ENCODE results near the gene CCDC106.
A peak's percentile ranks its signal among the peaks of the same experiment; 100 is the strongest.

The CCDC106 gene

GRCh38 chr19:55613930-55614710 is 33.9 kb upstream of the CCDC106 start:
- DNase-seq (ENCODE audit: low read depth), result no peak

DNA sequence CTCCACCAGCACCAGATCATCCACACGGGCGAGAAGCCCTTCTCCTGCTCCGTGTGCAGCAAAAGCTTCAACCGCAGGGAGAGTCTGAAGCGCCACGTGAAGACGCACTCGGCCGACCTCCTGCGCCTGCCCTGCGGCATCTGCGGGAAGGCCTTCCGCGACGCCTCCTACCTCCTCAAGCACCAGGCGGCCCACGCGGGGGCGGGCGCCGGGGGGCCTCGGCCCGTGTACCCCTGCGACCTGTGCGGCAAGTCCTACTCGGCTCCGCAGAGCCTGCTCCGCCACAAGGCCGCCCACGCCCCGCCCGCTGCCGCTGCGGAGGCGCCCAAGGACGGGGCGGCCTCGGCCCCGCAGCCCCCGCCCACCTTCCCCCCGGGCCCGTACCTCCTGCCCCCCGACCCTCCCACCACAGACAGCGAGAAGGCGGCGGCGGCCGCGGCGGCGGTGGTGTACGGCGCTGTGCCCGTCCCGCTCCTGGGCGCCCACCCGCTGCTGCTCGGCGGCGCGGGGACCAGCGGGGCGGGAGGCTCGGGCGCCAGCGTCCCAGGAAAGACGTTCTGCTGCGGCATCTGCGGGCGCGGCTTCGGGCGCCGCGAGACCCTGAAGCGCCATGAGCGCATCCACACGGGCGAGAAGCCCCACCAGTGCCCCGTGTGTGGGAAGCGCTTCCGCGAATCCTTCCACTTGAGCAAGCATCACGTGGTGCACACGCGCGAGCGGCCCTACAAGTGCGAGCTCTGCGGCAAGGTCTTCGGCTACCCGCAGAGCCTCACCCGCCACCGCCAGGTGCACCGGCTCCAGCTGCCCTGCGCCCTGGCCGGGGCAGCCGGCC is 33.1 kb upstream of the CCDC106 start:
- DNase-seq (ENCODE audit: low read depth), result no peak

DNA sequence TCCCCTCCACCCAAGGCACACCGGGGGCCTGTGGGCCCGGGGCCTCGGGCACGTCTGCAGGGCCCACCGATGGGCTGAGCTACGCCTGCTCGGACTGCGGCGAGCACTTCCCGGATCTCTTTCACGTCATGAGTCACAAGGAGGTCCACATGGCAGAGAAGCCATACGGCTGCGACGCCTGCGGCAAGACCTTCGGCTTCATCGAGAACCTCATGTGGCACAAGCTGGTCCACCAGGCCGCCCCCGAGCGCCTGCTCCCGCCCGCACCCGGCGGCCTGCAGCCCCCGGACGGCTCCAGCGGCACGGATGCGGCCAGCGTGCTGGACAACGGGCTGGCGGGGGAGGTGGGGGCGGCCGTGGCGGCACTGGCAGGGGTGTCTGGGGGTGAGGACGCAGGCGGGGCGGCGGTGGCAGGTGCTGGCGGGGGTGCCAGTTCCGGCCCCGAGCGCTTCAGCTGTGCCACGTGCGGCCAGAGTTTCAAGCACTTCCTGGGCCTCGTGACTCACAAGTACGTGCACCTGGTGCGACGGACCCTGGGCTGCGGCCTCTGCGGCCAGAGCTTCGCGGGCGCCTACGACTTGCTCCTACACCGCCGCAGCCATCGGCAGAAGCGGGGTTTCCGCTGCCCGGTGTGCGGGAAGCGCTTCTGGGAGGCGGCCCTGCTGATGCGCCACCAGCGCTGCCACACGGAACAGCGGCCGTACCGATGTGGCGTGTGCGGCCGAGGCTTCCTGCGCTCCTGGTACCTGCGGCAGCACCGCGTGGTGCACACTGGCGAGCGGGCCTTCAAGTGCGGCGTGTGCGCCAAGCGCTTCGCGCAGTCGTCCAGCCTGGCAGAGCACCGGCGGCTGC is 32.2 kb upstream of the CCDC106 start:
- no peak for DNase-seq (ENCODE audit: low read depth)

- DNase-seq (ENCODE audit: low read depth), result no peak
Measured at GRCh38 chr19:55616395-55616875, 31.6 kb upstream of the CCDC106 start.

DNA sequence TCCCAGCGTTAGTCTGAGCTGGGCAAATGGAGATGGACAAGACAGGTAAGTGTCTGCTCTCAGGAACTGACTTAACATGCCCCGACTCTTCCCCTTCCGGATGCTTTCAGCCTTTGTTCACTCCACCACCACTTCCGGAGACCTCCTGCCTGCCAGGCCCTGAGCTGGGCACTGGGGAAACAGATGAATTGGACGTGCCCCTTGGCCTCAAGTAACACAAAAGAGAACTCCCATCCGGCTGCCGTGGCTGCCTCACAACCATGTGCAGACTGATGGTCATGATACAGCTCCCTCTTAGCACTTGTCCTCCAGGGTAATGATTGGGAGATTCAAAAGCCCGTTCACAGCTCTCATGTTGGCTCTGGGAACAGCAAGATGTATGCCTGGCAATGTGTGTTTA is 30.6 kb upstream of the CCDC106 start:
- no peak for DNase-seq (ENCODE audit: low read depth)

DNA sequence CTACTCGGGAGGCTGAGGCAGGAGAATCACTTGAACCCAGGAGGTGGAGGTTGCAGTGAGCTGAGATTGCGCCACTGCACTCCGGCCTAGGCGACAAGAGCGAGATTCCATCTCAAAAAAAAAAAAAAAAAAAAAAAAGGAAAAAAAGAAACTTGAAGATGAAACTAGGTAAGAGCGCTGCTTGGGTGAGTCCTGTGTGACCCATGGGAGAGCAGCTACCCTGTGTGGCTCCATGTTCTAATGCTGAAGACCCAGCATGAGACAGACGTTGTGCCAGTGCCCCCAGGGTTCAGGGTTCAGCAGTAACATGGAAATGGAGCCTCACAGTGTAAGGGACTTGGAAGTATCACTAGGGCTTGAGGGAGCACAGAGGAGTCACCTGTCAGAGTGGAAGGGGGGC is 29.6 kb upstream of the CCDC106 start:
- DNase-seq (ENCODE audit: low read depth), result no peak

GRCh38 chr19:55619286-55619685 is 28.7 kb upstream of the CCDC106 start:
- no peak for DNase-seq (ENCODE audit: low read depth)

DNA sequence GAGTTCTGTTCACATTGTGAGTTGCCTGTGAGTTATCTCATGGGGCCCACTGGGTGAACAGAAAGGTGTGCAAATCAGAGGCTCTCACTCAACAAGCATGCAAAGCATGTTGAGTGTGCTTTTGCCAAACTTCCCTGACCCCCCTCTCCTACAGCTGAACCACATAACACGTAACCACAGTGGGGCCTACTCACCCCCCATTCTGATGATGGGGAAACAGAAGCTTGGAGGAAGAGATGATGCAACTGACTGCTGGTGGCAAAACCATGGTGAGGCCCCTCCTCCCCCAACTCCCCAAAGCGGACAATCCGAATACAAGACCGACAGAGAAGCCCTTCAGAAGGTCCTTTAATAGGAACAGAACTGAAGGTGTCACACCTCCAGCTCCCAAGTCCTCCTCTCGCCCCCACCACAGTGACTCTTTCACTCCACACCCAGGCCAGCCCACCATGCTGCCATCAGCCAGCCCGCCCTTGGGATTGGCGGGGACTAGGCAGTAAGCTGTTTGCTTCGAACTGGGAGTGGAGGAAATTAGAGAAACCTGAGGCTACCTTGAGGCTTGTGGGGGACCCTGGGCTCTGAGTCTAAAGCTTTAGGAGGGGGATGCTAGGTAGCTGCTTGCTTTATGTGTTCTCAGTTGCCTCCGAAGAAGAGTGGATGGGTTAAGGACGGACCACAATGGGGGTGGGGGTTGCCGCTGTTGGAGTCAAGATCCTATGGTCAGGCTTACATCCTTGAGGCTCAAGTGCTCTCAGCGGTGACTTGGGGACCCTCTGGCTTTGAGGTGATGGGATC is 27.4 kb upstream of the CCDC106 start:
- no peak for DNase-seq (ENCODE audit: low read depth)

DNA sequence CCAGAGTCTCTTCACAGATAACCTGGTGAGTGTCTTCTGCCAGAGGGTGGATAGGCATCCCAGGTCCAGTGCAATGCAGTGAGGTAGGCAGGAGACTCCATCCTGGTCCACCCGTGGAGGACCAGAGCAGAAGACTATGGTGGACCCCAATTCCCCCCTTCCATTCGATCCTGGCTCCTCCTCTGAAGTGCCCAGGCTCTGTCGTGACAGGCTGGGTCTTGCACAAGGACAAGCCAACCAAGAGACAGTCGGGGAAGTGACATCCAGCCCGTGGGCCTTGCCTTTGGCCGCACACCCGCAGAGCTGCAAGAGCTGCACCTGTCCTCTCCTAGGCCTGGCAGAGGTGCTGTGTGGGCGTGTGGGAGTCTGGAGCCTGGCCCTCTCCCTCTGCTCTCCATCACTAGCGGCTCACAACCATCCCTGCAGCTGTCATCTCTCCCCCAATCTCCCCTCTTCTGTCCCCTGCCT is 26.8 kb upstream of the CCDC106 start:
- DNase-seq (ENCODE audit: low read depth), result no peak

DNA sequence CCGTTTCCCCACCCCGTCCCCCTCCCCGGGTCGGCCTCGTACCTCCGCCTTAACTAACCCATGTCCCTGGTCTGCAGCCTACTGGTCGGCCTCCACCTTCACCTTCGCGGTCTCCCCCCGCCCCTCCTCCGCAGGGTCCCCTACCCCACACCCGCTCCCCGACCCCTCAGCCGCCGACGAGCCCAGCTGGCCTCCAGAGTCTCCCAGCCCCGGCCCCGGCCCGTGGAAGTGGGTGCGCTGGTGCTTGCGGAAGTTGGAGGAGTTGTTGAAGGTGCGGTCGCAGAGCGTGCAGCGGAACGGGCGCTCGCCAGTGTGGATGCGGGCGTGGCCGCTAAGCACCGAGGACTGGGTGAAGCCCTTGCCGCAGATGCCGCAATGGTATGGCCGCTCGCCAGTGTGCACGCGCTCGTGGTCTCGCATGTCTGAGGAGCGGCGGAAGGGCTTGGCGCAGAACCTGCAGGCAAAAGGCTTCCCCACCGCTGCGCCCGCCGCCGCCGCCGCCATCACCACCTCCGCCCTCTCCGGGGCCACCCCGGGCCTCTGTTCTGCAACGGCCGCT is 26.3 kb upstream of the CCDC106 start:
- no peak for DNase-seq (ENCODE audit: low read depth)

DNA sequence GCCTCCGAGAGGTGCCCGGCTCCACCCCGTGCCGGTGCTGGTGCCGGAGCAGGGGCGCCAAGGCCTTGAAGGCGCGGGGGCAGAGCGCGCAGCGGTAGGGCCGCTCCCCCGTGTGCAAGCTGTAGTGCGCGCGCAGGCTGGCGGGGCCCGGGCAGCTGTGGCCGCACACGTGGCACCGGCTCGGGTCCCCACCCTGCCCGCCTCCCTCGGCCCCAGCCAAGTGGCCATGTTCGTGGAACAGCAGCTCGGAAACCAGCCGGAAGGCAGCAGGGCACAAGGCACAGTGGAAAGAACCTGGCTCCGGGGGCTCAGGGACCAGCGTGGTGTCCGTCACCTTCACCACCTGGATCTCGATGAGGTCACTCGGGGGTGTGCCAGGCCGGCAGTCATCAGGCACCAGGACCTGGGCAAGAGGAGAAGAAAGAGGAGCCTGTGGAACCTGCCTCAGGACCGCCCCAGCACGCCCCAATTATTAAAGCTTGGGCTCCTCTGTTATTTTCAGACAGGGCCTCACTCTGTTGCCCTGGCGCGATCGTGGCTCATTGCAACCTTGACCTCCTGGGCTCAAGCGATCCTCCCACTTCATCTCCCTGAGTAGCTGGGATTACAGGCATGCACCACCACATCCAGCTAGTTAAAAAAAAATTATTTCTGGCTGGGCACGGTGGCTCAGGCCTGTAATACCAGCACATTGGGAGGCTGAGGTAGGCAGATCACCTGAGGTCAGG is 25.6 kb upstream of the CCDC106 start:
- DNase-seq (ENCODE audit: low read depth), result no peak

GRCh38 chr19:55623130-55623529 is 24.9 kb upstream of the CCDC106 start:
- DNase-seq (ENCODE audit: low read depth), result no peak

DNA sequence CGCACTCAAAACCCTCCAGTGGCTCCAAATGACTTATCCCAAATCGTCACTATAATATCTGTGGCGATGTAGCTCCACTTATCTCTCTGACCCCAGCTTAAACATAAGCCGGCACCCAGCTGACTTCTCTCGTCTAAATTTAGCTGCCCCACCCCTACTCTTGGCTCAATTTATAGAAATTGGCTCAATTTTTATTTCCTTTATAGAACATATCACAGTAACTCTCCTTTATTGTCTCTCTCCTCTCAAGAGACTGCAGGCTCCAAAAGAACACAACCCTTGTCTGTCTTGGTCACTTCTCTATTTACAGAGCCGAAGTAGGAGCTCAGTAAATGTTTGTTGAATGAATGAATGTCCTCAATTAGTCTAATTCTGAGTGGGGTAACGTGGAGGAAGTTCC is 24.5 kb upstream of the CCDC106 start:
- DNase-seq (ENCODE audit: low read depth), result no peak

DNA sequence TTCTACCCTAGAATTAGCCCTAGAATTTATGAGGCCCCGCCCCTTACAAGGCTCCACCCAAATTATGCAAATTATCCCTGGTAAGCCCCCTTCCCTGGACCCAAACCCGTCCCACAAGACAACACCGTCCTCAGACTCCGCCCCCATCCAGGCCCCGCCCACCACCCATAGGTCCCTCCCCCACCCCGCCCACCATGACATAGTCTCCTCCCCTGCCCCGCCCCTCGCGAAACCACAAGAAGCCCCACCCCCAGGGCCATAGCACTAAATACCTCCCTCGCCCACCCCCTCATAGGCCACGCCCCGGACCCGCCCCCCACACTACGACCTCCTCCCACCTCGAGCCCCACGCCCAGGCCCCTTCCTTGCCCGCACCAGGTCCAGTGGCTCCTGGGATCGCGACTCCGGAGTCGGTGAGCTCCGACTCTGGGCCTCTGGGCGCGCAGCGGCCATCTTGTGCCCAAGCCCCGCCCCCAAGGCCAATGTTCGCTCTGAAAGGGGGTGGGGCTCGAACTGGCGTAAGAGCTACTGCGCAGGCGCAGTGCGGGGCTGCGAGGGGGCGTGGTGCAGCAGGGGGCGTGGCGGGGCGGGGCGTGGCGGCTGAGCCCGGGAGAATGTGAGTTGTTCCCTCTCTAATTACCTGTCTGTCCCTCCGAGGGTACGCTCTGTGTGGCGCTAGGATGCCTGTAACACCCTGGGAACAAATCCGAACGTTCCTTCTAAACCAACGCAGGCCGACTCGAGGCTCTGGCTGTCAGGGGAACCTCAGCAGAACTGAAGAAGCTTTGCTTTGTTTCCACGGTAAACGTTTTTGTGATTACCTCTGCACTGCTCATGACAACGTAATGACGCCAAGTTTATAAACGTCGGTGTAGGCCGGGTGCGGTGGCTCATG is 23.7 kb upstream of the CCDC106 start, which contains the start of gene ZNF784:
ZNF784 (minus strand) TSS at position 458 of the 895 bp plus-strand sequence; CDS start at position 453, 5 bp downstream.
- DNase-seq (ENCODE audit: low read depth), result peak; percentile 98

GRCh38 chr19:55625004-55625326 is 23.0 kb upstream of the CCDC106 start:
- no peak for DNase-seq (ENCODE audit: low read depth)

- no peak for DNase-seq (ENCODE audit: low read depth)
Measured at GRCh38 chr19:55626350-55626749, 21.7 kb upstream of the CCDC106 start.

GRCh38 chr19:55632463-55632834 is 15.6 kb upstream of the CCDC106 start:
- DNase-seq (ENCODE audit: low read depth), result peak; percentile 83

DNA sequence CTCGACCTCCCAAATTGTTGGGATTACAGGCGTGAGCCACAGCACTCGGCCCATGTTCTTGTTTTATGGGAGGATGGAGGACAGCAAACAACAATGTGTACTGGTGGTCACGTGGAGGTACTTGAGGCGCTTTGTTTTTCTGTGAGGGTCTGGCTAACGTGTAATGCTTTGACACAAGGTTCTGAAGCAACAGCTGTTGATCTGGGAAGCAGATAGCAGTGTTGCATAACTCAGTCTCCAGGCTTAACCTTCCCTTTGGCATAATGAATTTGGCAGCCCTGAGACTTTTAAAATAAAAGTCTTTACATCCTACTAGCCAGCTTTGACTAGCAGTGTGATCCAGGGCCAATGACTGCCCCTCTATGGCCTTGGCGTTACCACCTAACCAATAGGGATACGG is 14.2 kb upstream of the CCDC106 start:
- DNase-seq (ENCODE audit: low read depth), result no peak

- DNase-seq (ENCODE audit: low read depth), result no peak
Measured at GRCh38 chr19:55635334-55635717, 12.7 kb upstream of the CCDC106 start.
